ENCODE results near the gene RPGRIP1L. TPM values are rescaled to one million over a fixed set of nuclear protein-coding genes. Genes with fewer than 3 reads are reported as not detected.

Gene RPGRIP1L
- polyA plus RNA-seq, 2 of the 4 experiments (the other 2 are of a cell fraction): 13.0 to 19.6 TPM

- TF ChIP-seq USF2 (IDR thresholded peaks at IDR 0.05): no peak
- TF ChIP-seq NPAS2 (CRISPR knock-in tag; IDR thresholded peaks at IDR 0.05; ENCODE audit: borderline replicate concordance): no peak
- no peak for TF ChIP-seq ZC3H11A (IDR thresholded peaks at IDR 0.05)
- TF ChIP-seq POLR2AphosphoS2 (conservative IDR thresholded peaks at IDR 0.05; ENCODE audit: low read length): no peak
- no peak for TF ChIP-seq EHF (CRISPR knock-in tag; IDR thresholded peaks at IDR 0.05)
- no peak for TF ChIP-seq FOSB (CRISPR knock-in tag; IDR thresholded peaks at IDR 0.05)
- no peak for TF ChIP-seq EHMT2 (IDR thresholded peaks at IDR 0.05; ENCODE audit: low read depth)
- no peak for TF ChIP-seq RCOR1 (IDR thresholded peaks at IDR 0.05; ENCODE audit: low read depth, low read length)
Measured at GRCh38 chr16:53605831-53606400, 97.7 kb downstream of the RPGRIP1L start (continued).

- ChIA-PET POLR2A (no interaction called here), CTCF (no interaction called here)
- Histone ChIP-seq H3K4me2 (no peak overlapping the region), H3K4me1 (no peaks in the 10 kb centered on the region), H3K27ac (no peak overlapping the region), H3K4me3 (no peak overlapping the region), H3K9me3 (no peaks in the 10 kb centered on the region)
- TF ChIP-seq CBX8 (IDR thresholded peaks at IDR 0.05): no peak
- TF ChIP-seq SREBF2 (IDR thresholded peaks at IDR 0.05): no peak
- TF ChIP-seq MAX (IDR thresholded peaks at IDR 0.05): no peak
- no peak for TF ChIP-seq FOSB (CRISPR knock-in tag; IDR thresholded peaks at IDR 0.05)
- TF ChIP-seq HEYL (CRISPR knock-in tag; IDR thresholded peaks at IDR 0.05): no peak
- no peak for TF ChIP-seq GATA3 (IDR thresholded peaks at IDR 0.05; ENCODE audit: borderline replicate concordance)
- TF ChIP-seq ZFP36 (IDR thresholded peaks at IDR 0.05; ENCODE audit: borderline replicate concordance, partially characterized antibody): no peak
- TF ChIP-seq CHD4 (IDR thresholded peaks at IDR 0.05; ENCODE audit: borderline replicate concordance): no peak
- TF ChIP-seq PBX3 (IDR thresholded peaks at IDR 0.05): no peak
- no peak for TF ChIP-seq HDAC2 (IDR thresholded peaks at IDR 0.05)
- no peak for TF ChIP-seq NPAS2 (CRISPR knock-in tag; IDR thresholded peaks at IDR 0.05; ENCODE audit: borderline replicate concordance)
- no peak for ATAC-seq
- WGBS (ENCODE audit: missing lambda C conversion rate): 87% methylated on average over 10 of the region's 10 CpGs
- FAIRE-seq: no peak
- no peak for DNase-seq (ENCODE audit: low read depth in 1 of 2, low spot score in 1 of 2)
Measured at GRCh38 chr16:53605356-53605755, 98.3 kb downstream of the RPGRIP1L start.

GRCh38 chr16:53601961-53602360 is 101.7 kb downstream of the RPGRIP1L start:
- no peak for FAIRE-seq
- POLR2A ChIA-PET: no interaction called here

GRCh38 chr16:53600616-53601015 is 103.0 kb downstream of the RPGRIP1L start:
- POLR2A ChIA-PET: no interaction called here
- no peak for TF ChIP-seq USF2 (IDR thresholded peaks at IDR 0.05)
- Histone ChIP-seq H3K9me3 (no peaks in the 10 kb centered on the region), H3K4me3 (no peak overlapping the region), H3K4me2 (no peak overlapping the region), H3K4me1 (no peaks in the 10 kb centered on the region), H3K27ac (no peak overlapping the region)
- ATAC-seq: no peak
- FAIRE-seq: no peak
- no peak for DNase-seq (ENCODE audit: low read depth in 1 of 2, low spot score in 1 of 2)
- 100% methylated on average over 1 of the region's 1 CpG for WGBS (ENCODE audit: missing lambda C conversion rate)
- CTCF ChIA-PET: no interaction called here

More at GRCh38 chr16:53601961-53602360, 101.7 kb downstream of the RPGRIP1L start:
- Histone ChIP-seq H3K27ac (no peak overlapping the region), H3K4me2 (no peak overlapping the region), H3K4me1 (no peaks in the 10 kb centered on the region), H3K9me3 (no peaks in the 10 kb centered on the region), H3K4me3 (no peak overlapping the region)
- CTCF ChIA-PET: no interaction called here
- 82% methylated on average over 4 of the region's 4 CpGs for WGBS (ENCODE audit: missing lambda C conversion rate)
- ATAC-seq (no peak), DNase-seq (ENCODE audit: low read depth in 1 of 2, low spot score in 1 of 2) (no peak)
- TF ChIP-seq JUN (IDR thresholded peaks at IDR 0.05) (no peak), NPAS2 (CRISPR knock-in tag; IDR thresholded peaks at IDR 0.05; ENCODE audit: borderline replicate concordance) (no peak), FOSL2 (IDR thresholded peaks at IDR 0.05) (no peak), FOSL2 (CRISPR knock-in tag; IDR thresholded peaks at IDR 0.05) (no peak), NR3C1 (IDR thresholded peaks at IDR 0.05) (no peak), RNF2 (IDR thresholded peaks at IDR 0.05; ENCODE audit: borderline replicate concordance, low read depth) (no peak), EHF (CRISPR knock-in tag; IDR thresholded peaks at IDR 0.05) (no peak), GATA3 (IDR thresholded peaks at IDR 0.05; ENCODE audit: borderline replicate concordance) (no peak), ZSCAN20 (CRISPR knock-in tag; IDR thresholded peaks at IDR 0.05) (no peak)
